ENCODE results near the gene C2CD3.
"Not testable (repeated sequence)": the region's sequence is repeated elsewhere in the genome, so short reads cannot be mapped to it uniquely, and the experiment has no call there.

C2CD3 gene

DNA sequence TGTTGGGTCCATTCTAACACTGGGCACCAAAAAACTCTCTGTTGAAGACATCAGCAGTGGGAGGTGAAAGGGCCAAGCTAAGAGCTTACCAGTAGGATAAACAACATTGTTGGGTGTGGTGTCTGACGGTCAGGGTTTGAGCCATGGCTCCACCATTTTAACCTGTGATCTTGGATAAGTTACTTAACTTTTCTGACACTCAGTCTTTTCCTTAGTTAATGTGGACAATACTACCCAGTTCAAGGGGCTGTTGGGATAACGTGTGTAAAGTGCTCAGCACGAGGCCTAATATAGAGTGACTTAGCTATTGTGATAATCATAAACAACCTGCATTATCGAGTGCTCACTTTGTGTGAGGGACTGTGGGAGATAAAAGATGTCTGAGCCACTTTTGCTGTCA is 168.0 kb downstream of the C2CD3 start:
- no peak for DNase-seq (ENCODE audit: low read depth in 3 of 3)

DNA sequence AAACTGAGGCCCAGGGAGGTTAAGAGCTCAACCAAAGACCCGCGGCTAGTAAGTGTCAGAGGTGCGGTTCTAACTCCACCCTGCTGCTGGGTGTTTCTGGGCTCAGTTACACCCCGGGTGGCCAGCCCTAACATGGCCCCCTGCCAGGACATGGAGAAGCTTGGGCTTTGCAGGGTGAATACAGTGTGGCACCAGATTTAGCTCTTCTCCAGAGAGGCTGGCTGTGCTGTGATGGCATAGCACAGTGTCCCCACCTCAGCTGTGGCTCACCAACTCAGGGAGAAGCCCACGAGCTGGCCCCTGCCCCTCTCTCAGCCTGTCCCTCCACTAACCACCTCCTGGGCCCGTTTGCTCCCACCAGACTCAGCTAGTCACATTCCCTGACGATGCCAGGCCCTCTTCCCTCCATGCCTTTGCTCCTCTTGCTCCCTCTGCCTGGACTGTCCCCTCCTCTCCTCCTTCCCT is 168.9 kb downstream of the C2CD3 start:
- no peak for DNase-seq (ENCODE audit: low read depth in 3 of 3)

DNA sequence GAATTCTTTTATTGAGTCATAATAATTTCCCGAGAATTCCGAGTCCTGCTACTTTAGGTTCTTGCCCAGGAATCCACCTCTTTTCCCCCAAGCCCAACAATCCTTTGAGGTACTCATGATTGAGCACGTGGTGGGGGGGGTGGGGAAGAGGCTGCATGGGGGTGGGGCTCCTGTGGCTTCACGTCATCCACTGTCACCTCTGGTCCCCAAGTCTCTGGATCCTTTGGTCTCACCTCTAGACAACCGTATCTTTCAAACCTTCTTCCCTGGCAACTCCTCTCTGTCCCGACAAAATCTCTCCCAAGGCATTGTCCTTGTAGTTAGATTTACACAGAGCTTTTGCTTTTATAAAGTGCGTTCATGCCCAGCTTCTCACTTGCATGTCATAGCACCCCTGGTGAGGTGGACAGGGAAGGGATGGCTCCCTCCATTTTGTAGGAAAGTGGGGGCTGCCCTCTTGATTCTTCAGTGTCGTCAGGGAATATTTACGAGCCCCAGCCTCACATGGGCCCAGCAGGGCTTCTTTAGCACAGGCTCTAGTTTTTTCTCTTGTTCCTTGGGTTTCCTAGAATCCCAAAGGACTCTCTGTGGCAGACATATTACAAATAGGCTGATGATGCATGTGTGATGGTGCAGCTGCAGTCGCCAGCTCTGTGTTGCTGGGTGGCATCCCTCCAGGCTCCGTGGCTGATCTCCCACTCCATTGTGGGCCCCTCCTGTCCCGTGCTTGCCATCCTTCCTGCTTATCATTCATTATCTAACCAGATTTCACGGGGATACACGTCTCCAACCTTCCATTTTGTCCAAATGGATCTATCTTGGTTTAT is 170.3 kb downstream of the C2CD3 start:
- no peak for DNase-seq (ENCODE audit: low read depth in 3 of 3)

DNA sequence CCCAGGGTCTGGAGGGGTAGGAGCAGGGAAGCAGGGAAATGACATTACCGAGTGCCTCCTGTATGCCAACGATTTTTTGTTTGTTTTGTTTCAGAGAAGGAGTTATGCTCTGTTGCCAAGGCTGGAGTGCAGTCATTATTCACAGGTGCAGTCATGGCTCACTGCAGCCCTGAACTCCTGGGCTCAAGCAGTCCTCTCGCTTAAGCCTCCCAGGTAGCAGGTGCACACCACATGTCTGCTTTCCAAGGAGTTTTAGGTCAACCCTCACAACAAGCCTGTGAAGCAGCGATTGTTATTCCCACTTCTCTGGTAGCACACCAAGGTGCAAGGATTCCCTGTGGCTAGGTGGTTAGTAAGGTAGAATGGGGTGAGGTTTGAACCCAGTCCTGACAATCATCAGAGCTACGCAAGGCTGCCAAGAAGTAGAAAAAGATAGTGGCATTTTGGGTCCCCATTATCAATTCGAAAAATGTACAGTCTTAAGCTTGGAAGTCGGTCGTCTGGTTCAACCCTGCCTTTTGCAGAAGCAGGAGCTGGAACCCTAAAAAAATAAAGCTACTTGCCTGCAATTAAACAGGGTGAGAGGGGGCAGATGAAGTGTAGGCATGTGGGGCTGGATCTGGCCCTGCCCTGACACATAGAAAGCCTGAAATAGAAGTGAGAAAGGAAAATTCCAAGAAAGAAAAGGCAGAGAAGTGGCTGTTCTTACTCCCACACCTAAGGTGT is 171.1 kb downstream of the C2CD3 start:
- DNase-seq (ENCODE audit: low read depth in 3 of 3), result no peak

DNA sequence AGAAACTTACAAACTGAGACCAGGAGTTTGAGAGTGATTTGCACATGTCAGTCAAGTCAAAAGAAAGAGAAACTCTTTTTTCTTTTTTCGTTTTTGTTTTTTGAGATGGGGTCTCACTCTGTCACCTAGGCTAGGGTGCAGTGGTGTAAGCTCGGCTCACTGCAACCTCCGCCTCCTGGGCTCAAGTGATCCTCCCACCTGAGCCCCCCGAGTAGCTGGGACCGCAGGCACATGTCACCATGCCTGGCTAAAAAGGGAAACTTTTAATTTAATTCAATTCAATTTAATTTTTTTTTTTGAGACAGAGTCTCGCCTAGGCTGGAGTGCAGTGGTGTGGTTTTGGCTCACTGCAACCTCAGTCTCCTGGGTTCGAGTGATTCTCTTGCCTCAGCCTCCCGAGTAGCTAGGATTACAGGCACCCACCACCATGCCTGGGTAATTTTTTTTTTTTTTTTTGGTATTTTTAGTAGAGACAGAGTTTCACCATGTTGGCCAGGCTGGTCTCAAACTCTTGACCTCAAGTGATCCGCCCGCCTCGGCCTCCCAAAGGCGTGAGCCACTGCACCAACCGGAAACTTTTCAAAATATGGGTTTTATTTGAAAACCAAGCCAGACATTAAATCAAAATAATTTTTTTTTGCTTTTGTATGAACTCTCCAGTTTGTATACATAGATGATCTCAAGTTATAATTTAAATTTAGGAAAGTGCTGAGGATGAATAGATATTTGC is 171.8 kb downstream of the C2CD3 start:
- no peak for DNase-seq (ENCODE audit: low read depth in 3 of 3)

DNA sequence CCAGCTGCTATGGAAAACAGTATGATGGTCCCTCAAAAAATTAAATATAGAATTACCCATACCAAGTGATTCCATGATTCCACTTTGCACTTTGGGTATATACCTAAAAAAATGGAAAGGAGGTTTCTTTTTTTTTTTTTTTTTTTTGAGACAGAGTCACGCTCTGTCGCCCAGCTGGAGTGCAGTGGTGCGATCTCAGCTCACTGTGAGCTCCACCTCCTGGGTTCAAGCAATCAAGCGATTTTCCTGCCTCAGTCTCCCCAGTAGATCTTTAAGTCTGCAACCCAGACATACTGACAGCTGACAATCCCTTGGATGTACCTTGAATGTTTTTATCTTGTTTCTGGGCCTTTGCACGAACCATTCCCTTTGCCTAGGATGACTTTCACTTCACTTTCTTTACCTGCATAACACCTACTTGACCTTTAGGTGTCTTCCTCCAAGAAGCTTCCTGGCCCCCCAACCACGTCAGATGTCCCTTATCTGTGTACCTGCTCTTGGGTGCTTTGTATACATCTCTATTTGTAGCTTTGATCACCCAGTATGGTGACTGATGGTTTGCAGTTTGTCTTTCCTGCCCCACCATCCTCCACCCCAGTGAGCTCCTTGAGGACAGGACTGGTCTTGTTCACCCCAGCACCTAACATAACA is 173.6 kb downstream of the C2CD3 start:
- DNase-seq (ENCODE audit: low read depth in 3 of 3), result no peak

DNA sequence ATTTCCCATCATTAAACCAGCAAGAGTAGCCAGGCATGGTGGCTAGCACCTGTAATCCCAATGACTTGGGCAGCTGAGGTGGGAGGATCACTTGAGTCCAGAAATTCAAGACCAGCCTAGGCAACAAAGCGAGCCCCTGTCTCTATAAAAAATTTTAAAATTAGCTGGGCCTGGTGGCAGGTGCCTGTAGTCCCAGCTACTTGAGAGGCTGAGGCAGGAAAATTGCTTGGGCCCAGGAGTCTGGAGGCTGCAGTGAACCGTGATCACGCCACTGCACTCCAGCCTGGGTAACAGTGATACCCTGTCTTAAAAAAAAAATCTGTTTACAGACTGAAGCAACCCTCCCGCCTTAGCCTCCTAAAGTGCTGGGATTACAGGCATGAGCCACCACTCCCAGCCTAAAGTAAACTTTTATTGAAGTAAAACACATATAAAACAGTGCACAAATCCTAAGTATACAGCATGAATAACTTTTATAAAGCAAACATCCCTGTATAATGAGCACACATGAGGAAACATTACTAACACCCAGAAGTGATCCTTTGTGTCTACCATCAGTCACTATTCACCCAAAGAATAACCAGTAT is 174.5 kb downstream of the C2CD3 start:
- DNase-seq (ENCODE audit: low read depth in 3 of 3), result no peak

DNA sequence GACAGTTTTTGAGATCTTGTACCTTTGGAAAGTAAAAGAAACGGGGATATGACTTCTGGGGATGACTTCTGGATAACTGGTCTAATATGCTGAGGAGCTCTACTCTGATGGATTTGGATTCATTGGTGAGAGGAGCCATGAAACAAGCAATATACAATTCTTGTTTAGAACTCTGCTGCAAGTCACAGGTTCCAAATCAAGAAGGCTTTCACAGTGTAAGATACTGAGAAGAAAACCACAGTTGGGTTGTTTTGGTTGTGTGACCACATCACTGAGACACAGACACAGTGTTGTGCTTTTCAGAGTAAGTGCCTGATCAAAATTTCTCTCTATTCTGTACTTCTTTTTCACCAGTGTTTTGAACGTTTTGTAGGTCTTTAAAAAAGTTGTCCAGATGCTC is 175.1 kb downstream of the C2CD3 start:
- no peak for DNase-seq (ENCODE audit: low read depth in 3 of 3)

DNA sequence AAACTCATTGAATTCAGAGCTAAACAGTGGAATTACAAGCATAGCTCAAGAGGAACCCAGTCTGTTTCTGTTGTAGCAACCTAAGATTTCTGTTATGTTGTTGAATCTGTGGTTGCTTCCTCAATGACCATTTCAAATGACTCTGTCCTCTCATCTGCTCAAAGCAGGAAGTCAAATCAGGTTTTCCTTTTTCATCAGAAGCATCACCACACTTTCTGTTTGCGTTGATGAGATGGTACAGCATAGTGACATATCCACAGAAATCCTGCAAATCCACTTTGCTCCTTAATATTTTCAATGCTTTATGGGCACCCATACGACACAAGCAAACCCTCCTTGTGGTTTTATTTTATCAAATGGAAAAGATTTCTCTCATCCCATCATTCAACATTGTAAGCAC is 175.6 kb downstream of the C2CD3 start:
- no peak for DNase-seq (ENCODE audit: low read depth in 3 of 3)

DNA sequence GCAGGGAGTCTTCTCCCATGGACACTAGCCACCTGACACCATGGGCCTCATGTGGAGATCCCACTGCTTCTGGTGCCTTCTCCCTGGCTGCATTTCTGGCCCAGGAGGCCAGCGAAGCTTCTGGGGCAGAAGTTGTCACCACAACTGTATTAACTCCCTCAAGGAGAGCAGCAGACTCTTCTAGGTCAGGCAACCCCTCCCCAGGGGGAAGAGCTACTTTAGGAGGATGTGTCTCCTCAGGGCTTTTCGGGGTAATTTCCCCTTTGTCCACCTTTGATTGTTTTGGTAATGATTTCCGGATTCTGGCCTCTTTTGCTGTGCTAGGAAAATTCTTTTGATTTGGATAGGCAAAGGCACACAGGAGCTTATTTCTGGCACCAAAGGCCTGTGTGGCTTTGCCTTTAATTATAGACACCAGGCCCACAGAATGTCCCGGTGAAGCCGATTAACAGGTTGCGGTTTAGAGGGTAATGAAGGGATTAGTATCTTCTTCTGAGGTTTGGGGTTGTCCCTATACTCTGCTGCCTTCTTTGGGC is 179.3 kb downstream of the C2CD3 start:
- no peak for DNase-seq (ENCODE audit: low read depth in 3 of 3)

DNA sequence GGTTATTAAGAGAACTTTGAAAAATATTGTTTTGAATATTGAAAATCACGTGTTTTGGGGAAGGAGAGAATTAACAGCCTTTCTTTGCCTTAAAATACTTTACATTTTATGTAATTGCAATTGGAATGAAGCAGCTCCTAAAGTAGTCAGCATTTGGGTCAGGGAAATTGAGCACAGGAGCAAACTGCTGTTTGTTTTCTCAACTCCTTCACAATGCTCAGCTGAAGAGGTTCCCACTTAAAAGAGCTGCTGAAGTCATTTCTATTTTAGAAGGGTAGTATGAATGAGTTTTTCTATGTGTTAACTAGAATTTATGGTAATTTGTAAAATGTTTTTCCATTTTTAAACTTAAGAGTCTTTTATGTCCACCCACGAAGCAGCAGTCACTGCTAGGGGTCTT is 180.1 kb downstream of the C2CD3 start:
- DNase-seq (ENCODE audit: low read depth in 3 of 3), result no peak

DNA sequence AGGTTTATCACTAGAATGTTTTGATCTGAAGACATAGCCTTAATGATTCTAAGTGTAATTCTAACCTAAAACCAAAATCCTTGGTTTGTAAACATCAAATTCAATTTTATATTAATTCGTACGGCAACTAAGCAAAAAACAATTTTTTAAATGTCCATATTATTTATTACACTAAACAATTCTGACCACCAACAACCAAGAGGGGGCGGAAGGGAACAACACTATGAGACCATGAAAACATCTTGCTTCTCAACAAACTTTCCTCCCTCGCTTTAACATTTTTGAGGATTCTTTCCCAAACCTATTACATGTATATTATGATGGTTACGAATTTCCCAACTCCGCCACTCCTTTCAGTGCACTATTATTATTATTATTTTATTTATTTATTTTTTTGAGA is 181.6 kb downstream of the C2CD3 start:
- DNase-seq (ENCODE audit: low read depth in 3 of 3), result no peak

DNA sequence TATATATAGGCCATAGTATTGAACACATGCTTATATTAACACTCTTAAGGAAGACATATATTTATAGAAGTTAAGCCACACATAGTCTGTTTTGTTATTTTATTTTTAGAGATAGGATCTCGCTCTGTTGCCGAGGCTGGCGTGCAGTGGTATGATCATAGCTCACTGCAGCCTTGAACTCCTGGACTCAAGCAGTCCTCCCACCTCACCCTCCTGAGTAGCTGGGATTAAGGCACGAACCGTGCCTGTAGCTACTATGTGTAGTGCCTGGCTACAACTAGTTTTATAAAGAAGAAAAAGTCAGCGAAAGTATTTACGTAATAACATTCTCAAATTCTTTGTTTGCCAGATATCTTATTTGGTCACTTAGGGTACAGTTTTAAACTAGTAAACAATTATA is 182.6 kb downstream of the C2CD3 start:
- DNase-seq (ENCODE audit: low read depth in 3 of 3), result no peak

DNA sequence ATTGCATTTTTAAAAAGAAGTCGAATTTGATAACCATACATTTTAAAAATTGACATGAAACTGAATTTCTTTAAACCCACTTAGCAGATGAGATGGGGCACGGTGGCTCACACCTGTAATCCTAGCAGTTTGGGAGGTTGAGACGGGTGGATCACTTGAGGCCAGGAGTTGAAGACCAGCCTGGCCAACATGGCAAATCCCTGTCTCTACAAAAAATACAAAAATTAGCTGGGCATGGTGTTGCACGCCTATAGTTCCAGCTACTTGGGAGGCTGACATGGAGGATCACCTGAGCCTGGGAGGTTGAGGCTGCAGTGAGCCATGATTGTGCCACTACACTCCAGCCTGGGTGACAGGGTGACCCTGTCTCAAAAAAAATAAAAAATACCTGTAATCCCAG is 185.1 kb downstream of the C2CD3 start:
- DNase-seq (ENCODE audit: low read depth in 3 of 3), result not testable (repeated sequence)

DNA sequence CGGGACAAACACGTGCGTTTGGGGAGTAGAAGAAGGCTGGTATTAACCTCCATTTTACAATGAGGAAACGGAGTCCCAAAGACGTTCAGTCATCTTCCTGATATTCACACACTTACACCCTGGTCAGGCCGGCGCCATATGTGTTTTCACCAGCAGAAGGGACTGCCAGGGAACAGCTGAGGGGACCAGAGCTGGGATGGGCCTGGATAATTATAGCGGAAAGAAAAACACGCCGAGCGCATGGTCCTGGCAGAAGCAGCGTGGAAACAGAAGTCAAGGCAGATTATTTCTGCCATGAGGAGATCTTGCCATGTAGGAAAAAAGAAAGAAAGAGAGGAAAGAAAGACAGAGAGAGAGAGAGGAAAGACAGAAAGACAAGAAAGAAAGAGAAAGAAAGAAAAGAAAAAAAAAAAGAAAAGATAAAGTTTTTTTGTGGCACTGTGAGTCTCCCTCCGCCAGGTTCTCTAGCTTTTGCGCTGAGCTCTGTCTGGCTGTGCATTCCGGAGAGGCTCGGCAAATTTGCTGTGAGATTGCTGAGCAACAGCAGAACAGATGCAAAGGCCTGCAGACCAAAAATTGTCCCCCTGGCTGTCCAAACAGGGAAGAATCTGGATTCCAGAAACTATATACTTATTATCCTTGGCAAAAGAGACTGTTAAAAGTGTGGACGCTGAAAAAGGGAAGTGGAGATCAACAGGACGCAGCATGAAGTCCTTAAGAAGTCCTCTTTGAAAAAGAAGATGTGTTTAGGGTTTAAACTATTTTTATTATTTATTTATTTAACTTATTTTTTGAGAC is 186.9 kb downstream of the C2CD3 start:
- no peak for DNase-seq (ENCODE audit: low read depth in 3 of 3)

DNA sequence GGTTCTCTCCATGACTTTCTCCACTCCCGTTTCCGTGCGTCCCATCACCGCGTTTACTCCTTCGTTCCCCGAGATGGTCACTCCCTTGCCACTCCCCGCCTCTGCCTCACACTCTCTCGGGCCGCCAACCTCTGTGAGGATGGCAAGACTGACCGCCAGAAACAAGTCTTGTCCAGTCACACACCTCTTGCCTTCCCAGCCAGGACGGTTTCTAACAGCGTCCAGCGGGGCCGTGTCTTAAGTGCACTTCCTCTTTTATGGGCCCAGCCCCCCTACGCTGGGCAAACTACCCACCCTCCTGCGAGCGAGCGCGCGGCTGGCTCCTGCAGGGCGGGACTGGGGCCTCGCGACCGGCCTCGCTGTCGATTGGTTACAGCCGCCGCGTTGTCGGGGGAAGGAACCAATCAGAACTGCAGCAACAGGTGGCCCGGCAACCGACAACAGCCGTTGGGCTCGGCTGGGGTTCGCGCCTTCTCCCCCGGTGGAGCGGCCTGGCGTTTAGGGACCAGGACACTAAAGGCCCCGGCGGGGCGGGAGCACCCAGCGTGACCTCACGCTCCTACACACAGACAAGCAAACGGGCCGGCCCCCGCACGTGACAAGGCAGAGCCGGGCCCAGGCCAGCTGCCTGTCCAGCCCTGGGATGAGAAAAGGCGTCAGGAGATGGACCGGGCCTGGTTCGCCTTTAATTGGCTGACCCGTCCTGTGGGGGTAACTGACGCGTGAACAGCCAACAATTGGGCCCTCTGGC is 187.6 kb downstream of the C2CD3 start:
- DNase-seq (ENCODE audit: low read depth in 3 of 3), result peak; percentile 88 to 91 (median 90)

DNA sequence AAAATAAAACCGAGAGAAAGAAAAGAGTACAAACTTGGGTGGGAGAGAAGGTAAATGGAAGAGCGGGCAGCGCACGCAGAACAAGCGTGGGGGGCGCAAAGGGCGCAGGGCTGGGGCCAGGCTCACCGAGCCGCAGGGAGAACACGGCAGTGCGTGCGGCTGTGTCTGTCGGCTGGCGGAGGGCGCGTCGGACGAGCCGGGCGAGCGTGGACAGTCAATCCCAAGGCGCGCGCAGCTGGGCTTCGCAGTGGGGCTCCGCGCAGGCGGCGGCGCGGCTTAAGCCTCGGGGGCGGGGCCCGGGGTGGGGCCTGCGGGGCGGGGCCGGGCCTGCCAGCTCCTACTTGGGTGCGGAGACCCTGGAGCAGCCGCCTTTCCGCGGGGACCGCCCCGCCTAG is 188.2 kb downstream of the C2CD3 start, which contains the start of gene UCP2:
Gene UCP2 (minus strand): TSS at position 249 of the 395 bp plus-strand sequence. CDS start 4,465 bp downstream, outside the sequence.
- peak; percentile 77 to 84 (median 78) for DNase-seq (ENCODE audit: low read depth in 3 of 3)

DNA sequence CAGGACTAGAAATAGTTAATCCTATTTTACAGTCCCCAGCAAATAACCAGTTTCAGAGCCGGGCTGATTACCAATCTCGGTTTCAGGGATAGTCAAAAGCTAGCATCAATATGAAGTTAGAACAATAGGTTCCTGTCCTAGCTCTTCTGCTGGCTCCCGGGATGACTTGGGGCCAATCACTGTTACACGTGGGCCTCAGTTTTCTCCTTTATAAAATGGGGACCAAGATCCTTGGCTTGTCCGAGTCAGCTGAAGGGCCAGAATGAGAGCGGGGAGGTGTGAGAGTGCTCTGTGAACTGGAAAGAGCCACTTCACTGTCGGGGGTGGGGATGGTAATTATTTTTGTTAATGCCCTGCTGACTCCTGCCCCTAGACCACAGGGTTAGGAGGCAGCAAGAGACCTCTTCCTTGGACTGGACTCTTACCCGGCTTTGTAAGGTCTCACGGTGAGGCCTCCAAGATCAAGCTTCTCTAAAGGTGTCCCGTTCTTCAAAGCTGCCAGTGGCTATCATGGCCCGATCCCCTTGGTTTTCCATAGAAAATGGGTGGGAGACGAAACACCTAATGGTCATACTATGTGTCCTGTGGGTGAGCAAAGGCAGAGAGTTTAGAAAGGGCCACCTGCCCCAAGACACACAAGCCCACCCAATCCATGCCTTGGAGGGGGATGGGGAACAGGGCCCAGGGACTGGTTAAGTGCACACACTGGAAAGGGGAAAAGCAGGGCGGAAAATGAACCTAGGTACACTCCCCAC is 189.6 kb downstream of the C2CD3 start:
- no peak for DNase-seq (ENCODE audit: low read depth in 3 of 3)
